Immature natural killer cell (primary cell): ENCODE data around the gene CTSZ. TPM values are rescaled to one million over a fixed set of nuclear protein-coding genes. Genes with fewer than 3 reads are reported as not detected.
"Not testable (repeated sequence)": the region's sequence is repeated elsewhere in the genome, so short reads cannot be mapped to it uniquely, and the experiment has no call there.

Experiments used
- DNase-seq, 3 donors: peaks; one replicate each; pipeline ENCODE4 v3.0.0; 2022; ENCODE audit warnings: mixed read lengths in 1 of 3
- H3K27ac Mint-ChIP-seq, 6 donors: one replicate each; pipeline ENCODE4 v1.8.0; 2020; ENCODE audit warnings: mixed read lengths in 6 of 6, mild to moderate bottlenecking in 5 of 6, inconsistent platforms in 4 of 6, moderate library complexity in 3 of 6
- H3K27me3 Mint-ChIP-seq, 3 donors: one replicate each; pipeline ENCODE4 v1.8.0; 2020 to 2021; ENCODE audit warnings: low read depth in 3 of 3, mild to moderate bottlenecking in 3 of 3, mixed read lengths in 3 of 3, moderate library complexity in 3 of 3, inconsistent platforms in 1 of 3
- H3K36me3 Mint-ChIP-seq, 3 donors: one replicate each; pipeline ENCODE4 v1.8.0; 2020; ENCODE audit warnings: mixed read lengths in 3 of 3, inconsistent platforms in 2 of 3, mild to moderate bottlenecking in 2 of 3
- H3K4me1 Mint-ChIP-seq, 2 donors: one replicate each; pipeline ENCODE4 v1.8.0; 2020; ENCODE audit warnings: inconsistent platforms in 2 of 2, mild to moderate bottlenecking in 2 of 2, mixed read lengths in 2 of 2, moderate library complexity in 1 of 2
- H3K4me3 Mint-ChIP-seq, 5 donors: one replicate each; pipeline ENCODE4 v1.8.0; 2020; ENCODE audit warnings: mild to moderate bottlenecking in 5 of 5, mixed read lengths in 5 of 5, inconsistent platforms in 3 of 5, moderate library complexity in 3 of 5
- H3K9me3 Mint-ChIP-seq, 6 donors: one replicate each; pipeline ENCODE4 v1.8.0; 2020; ENCODE audit warnings: mild to moderate bottlenecking in 6 of 6, mixed read lengths in 6 of 6, inconsistent platforms in 4 of 6, moderate library complexity in 3 of 6
- polyA plus RNA-seq, 3 donors: library from polyadenylated mRNA; unstranded; fragments of 300-500 nt; fragmentation: Illumina TruSeq; gene quantifications; one replicate each; pipeline ENCODE4 v1.2.3, GENCODE V29; 2021

The CTSZ gene
- polyA plus RNA-seq, 3 donors from 2014 or later = 2.6 to 10.5 (median 5.8) TPM

- DNase-seq, H3K27me3 Mint-ChIP-seq, H3K9me3 Mint-ChIP-seq: not testable (repeated sequence)
- peak overlapping the region in 5 of 6 donors; percentile 36 to 80 (median 42) for H3K27ac Mint-ChIP-seq
- peaks cover 38 to 48% of the 10 kb centered on the region in 2 donors for H3K4me1 Mint-ChIP-seq
- peaks cover 0 to 17% (median 13%) of the 10 kb centered on the region in 3 donors for H3K36me3 Mint-ChIP-seq
- peak overlapping the region; percentile 72 to 91 (median 83) for H3K4me3 Mint-ChIP-seq
Observed at GRCh38 chr20:59041487-59041886, 34.4 kb upstream of the CTSZ start.

DNA sequence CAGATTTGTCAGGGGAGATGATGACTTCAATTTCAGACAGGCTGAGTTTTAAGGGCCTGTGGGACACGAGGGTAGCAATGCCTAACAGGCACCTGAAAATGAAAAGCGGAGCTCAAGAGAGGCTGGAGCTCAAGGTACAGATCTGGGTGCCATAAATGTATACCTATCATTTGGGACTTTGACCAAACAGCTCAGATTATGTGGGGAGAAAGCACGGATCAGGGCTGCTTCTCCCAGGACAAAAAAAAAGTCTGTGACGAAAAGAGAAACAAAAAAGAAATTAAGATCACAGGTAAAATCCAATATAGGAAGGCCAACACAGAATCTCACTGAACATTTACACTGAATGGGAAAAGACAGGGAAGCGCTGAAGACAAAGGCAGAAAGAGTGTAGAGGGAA, 33.6 kb upstream of the CTSZ start:
- H3K36me3 Mint-ChIP-seq = peaks cover 3 to 18% (median 18%) of the 10 kb centered on the region in 3 donors
- H3K4me1 Mint-ChIP-seq = peaks cover 38 to 48% of the 10 kb centered on the region in 2 donors
- H3K27ac Mint-ChIP-seq = peak overlapping the region; percentile 1 to 82 (median 62)
- H3K9me3 Mint-ChIP-seq = no peaks in the 10 kb centered on the region
- H3K4me3 Mint-ChIP-seq = peak overlapping the region; percentile 72 to 91 (median 83)
- no peak for DNase-seq
- H3K27me3 Mint-ChIP-seq = peaks cover 0 to 3% (median 3%) of the 10 kb centered on the region in 3 donors

- peaks cover 0 to 5% (median 4%) of the 10 kb centered on the region in 3 donors for H3K27me3 Mint-ChIP-seq
- H3K9me3 Mint-ChIP-seq = no peaks in the 10 kb centered on the region
- no peak overlapping the region for H3K4me3 Mint-ChIP-seq
- peak overlapping the region in 3 of 6 donors; percentile 30 to 40 (median 31) for H3K27ac Mint-ChIP-seq
- peaks cover 7 to 26% (median 23%) of the 10 kb centered on the region in 3 donors for H3K36me3 Mint-ChIP-seq
- DNase-seq = no peak
- peaks cover 38 to 48% of the 10 kb centered on the region in 2 donors for H3K4me1 Mint-ChIP-seq
Observed at GRCh38 chr20:59039233-59039632, 32.2 kb upstream of the CTSZ start.

DNA sequence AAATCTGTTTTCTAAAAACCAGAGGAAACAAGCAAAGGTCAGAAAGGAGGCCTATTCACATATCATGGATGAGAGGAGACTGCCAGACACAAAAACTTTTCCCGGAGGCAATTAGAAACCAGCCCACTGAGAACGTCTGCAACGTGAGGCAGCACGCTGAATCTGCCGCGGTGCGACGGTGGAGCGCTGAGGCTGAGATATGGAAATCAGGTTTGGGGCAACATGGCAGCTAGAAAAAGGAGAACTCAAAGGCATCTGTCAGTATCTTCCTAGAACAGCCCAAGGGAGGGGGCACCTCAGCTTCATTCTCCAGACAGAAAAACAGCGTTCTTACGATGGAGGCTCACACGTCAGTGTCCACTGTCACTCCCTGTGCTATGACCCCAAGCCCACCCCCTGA, 30.3 kb upstream of the CTSZ start:
- no peaks in the 10 kb centered on the region for H3K9me3 Mint-ChIP-seq
- peaks cover 2 to 4% (median 4%) of the 10 kb centered on the region in 3 donors for H3K27me3 Mint-ChIP-seq
- H3K4me3 Mint-ChIP-seq = no peak overlapping the region
- H3K4me1 Mint-ChIP-seq = peaks cover 32 to 43% of the 10 kb centered on the region in 2 donors
- DNase-seq = no peak
- peaks cover 7 to 26% (median 23%) of the 10 kb centered on the region in 3 donors for H3K36me3 Mint-ChIP-seq
- peak overlapping the region in 1 of 6 donors; percentile 45 for H3K27ac Mint-ChIP-seq

DNA sequence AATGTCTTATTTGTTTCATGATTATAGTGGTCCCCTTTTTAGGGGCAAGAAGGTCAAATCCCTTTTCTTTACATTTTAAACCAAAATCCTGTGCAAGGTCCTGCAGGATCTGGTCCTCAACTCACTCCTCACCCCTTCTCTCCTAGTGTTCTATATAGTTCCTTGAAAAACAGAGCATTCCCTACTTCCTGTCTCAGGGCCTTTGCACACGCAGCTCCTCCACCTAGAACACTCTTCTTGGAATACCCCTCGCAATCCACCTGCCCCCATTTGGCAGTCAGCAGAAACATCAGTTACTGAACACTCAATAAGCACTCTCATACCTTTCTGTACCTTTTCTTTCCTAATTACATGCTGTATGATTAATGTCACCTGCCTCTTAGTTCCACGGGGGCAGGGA, 28.3 kb upstream of the CTSZ start:
- peaks cover 7 to 30% (median 19%) of the 10 kb centered on the region in 3 donors for H3K36me3 Mint-ChIP-seq
- no peak for DNase-seq
- no peaks in the 10 kb centered on the region for H3K9me3 Mint-ChIP-seq
- peaks cover 34 to 44% of the 10 kb centered on the region in 2 donors for H3K4me1 Mint-ChIP-seq
- H3K27ac Mint-ChIP-seq = peak overlapping the region in 2 of 6 donors; percentile 28 to 76
- H3K27me3 Mint-ChIP-seq = peaks cover 6 to 7% (median 6%) of the 10 kb centered on the region in 3 donors
- peak overlapping the region in 1 of 5 donors; percentile 39 for H3K4me3 Mint-ChIP-seq

DNA sequence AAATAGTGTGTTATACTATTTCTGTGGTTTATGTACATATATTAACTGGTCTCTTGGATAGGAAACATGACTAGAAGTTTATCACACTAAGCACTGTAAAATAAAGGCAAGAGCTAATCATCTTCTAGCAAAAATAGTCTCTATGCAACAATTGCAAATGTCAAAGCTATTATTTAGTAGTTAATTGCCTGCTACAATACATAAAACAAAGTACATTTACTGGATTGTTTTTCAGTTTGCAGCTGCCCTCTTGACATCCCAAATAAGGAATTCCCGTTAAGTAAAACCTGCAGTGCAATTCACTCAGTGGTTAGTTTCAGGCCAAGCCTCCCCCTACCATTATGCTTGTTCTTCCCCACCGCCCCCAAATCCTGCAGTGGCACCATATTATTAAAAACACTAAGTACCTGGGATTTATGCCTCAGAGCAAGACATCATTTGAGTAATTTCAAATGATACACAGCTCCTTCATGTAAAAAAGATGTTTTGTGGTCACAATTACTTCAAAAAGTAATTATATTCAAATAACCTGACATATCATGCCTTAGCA, 26.6 kb upstream of the CTSZ start:
- H3K27ac Mint-ChIP-seq = peak overlapping the region in 3 of 6 donors; percentile 8 to 72 (median 35)
- no peaks in the 10 kb centered on the region for H3K9me3 Mint-ChIP-seq
- H3K27me3 Mint-ChIP-seq = peaks cover 6 to 7% (median 6%) of the 10 kb centered on the region in 3 donors
- H3K4me1 Mint-ChIP-seq = peaks cover 39 to 44% of the 10 kb centered on the region in 2 donors
- H3K36me3 Mint-ChIP-seq = peaks cover 14 to 45% (median 22%) of the 10 kb centered on the region in 3 donors
- no peak for DNase-seq
- peak overlapping the region in 4 of 5 donors; percentile 8 to 65 (median 38) for H3K4me3 Mint-ChIP-seq

GRCh38 chr20:59033093-59033492, 26.0 kb upstream of the CTSZ start:
- H3K36me3 Mint-ChIP-seq = peaks cover 14 to 48% (median 25%) of the 10 kb centered on the region in 3 donors
- DNase-seq = no peak
- peak overlapping the region; percentile 83 to 96 (median 90) for H3K4me3 Mint-ChIP-seq

DNA sequence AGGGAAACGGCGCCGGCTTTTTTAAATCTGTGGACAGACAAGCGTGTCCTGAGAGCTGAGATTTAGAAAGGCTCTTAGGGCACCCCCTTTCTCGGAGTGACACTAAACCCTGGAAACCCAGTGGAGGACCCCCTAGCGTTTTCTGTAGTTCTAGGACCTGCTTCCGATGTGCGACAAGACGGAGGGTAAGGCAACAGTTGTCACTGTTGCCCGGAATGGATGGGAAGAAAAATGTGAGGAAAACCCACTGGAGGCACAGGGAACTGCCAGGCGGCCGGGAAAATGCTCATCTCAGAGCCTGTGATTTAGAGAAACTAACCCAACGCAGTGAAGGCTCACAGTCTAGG, 25.6 kb upstream of the CTSZ start:
- Mint-ChIP-seq H3K27me3 (peaks cover 6 to 7% (median 6%) of the 10 kb centered on the region in 3 donors), H3K4me1 (peaks cover 46 to 51% of the 10 kb centered on the region in 2 donors), H3K36me3 (peaks cover 14 to 45% (median 25%) of the 10 kb centered on the region in 3 donors), H3K9me3 (no peaks in the 10 kb centered on the region), H3K4me3 (peak overlapping the region; percentile 83 to 96 (median 90)), H3K27ac (peak overlapping the region; percentile 90 to 97 (median 94))
- no peak for DNase-seq

More at GRCh38 chr20:59033093-59033492, 26.0 kb upstream of the CTSZ start:
- Mint-ChIP-seq H3K27me3 (peaks cover 6 to 7% (median 6%) of the 10 kb centered on the region in 3 donors), H3K4me1 (peaks cover 44 to 47% of the 10 kb centered on the region in 2 donors), H3K27ac (peak overlapping the region; percentile 90 to 97 (median 94)), H3K9me3 (no peaks in the 10 kb centered on the region)

- Mint-ChIP-seq H3K27ac (peak within 1 kb of the TSS; percentile 90 to 97 (median 95)), H3K27me3 (peaks cover 6 to 7% (median 6%) of the 10 kb centered on the region in 3 donors), H3K4me3 (peak within 1 kb of the TSS; percentile 93 to 96 (median 95)), H3K36me3 (peaks cover 16 to 40% (median 26%) of the 10 kb centered on the region in 3 donors), H3K9me3 (no peaks in the 10 kb centered on the region), H3K4me1 (peaks cover 52 to 56% of the 10 kb centered on the region in 2 donors)
- peak; percentile 98 for DNase-seq
Observed at GRCh38 chr20:59032023-59032712, 25.1 kb upstream of the CTSZ start, which contains the start of gene ATP5F1E. ATP5F1E (minus strand) TSS chr20:59032335; CDS start chr20:59032251, 84 bp downstream.

DNA sequence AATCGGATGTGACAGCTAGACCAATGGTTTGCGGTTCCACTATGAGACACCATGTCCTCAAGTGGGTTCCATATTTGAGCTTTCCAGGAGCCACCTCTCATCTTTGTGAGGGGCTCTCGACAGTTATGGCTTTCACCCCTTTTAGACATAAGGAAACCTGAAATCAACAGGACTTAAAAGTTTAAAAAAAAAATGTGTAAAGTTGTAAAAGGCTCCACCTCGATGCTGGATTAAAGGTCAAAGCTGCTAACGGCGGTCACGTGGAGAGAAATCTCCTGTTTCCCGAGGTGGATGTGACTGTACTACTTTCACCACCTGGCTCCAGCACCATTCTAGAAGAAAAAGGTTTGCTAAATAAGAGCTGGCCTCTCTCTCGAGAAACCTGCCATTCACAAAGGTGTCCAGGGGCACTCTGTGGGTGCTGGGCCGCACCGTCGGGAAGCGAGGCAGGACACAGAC, 24.5 kb upstream of the CTSZ start:
- H3K4me1 Mint-ChIP-seq = peaks cover 57 to 62% of the 10 kb centered on the region in 2 donors
- peak overlapping the region; percentile 90 to 95 (median 94) for H3K27ac Mint-ChIP-seq
- H3K36me3 Mint-ChIP-seq = peaks cover 18 to 35% (median 26%) of the 10 kb centered on the region in 3 donors

DNA sequence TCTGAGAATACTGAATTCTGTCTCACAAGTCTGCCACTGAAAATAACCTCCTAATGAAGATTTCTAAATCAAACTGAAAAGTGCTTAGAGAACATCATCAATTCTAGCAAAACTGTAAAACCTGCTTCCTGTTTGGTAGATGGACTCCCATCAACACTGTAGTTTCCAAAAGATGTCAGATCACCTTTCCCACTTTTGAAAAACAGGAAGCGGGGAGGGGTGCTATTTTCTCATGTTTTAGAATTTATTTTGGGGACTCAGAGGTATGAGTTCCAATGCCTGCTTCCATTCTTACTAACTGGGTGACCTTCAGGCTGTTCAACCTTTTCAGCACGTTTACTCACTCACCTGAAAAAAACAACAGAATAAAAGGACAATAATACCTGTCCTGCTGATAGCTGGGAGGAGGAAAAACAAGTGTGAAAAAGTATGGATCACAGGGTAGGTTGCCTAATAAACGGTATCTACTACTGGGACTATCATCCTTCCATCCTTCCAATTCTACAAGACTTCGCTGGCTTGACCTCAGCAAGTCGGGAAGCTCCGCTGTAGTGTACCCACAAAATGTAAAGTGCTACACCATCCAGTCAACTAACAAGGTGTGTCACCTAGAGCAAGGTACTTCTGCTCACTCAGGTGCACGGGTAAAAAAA, 24.0 kb upstream of the CTSZ start:
- Mint-ChIP-seq H3K9me3 (no peaks in the 10 kb centered on the region), H3K27ac (peak overlapping the region; percentile 80 to 95 (median 92)), H3K36me3 (peaks cover 18 to 33% (median 27%) of the 10 kb centered on the region in 3 donors), H3K4me1 (peaks cover 62 to 68% of the 10 kb centered on the region in 2 donors), H3K27me3 (peaks cover 6 to 7% (median 6%) of the 10 kb centered on the region in 3 donors), H3K4me3 (peak overlapping the region; percentile 93 to 96 (median 95))
- DNase-seq = no peak

More for the DNA sequence above, 24.5 kb upstream of the CTSZ start:
- DNase-seq = no peak
- Mint-ChIP-seq H3K9me3 (no peaks in the 10 kb centered on the region), H3K4me3 (peak overlapping the region; percentile 93 to 96 (median 95)), H3K27me3 (peaks cover 6 to 7% (median 6%) of the 10 kb centered on the region in 3 donors)

DNA sequence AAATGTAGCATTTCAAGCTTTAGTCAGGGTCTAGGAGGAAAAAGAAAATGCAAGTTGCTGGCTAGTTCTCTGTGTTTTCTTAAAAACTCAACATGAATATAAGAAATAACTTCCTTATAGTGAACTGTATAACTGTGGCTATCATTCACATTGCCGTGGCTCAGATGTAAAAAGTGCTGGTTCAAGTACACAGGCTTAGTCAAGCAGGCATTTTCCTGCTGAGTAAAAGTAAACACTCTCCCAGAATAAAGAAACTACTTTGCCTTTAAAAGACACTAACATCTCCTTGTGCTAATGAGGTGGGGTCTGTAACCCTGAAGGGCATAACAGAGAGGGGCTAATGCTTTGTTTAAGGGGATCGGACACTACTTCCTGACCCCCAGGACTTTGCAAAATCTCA, 21.8 kb upstream of the CTSZ start:
- Mint-ChIP-seq H3K9me3 (no peaks in the 10 kb centered on the region), H3K4me1 (peaks cover 68 to 82% of the 10 kb centered on the region in 2 donors), H3K27me3 (peaks cover 5 to 6% (median 5%) of the 10 kb centered on the region in 3 donors), H3K27ac (peak overlapping the region in 5 of 6 donors; percentile 11 to 71 (median 51)), H3K4me3 (peak overlapping the region; percentile 15 to 96 (median 33)), H3K36me3 (peaks cover 14 to 30% (median 27%) of the 10 kb centered on the region in 3 donors)
- DNase-seq = no peak

DNA sequence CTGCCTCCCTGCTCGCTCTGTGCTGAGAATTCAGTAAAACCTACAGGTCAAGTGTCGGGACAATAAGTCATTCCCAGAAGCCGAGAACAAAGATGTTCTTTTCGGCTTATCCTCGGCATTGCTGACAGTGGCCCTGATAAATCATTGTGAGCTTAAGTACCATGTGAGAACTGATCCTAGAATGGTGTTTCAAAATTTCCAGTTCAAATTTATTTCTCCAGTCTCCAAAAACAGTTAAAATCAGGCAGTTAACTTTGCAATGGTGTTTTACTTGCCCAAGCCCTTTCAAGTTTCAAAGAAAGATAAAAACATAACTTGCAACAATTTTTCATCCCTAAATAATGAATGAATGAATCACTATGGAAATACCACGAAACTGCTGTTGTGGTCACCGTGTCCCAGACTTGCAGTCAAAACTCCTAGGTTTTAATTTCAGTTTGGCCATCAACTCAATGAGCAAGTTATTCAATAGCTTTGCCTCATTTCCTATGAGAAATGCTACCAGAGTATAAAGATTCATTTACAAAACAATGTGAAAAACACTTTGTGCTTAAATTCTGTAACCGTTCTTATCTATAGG, 20.8 kb upstream of the CTSZ start:
- no peak for DNase-seq
- Mint-ChIP-seq H3K9me3 (no peaks in the 10 kb centered on the region), H3K4me1 (peaks cover 67 to 78% of the 10 kb centered on the region in 2 donors), H3K4me3 (no peak overlapping the region), H3K27me3 (peaks cover 4 to 5% (median 5%) of the 10 kb centered on the region in 3 donors), H3K27ac (peak overlapping the region in 1 of 6 donors; percentile 35), H3K36me3 (peaks cover 15 to 31% (median 27%) of the 10 kb centered on the region in 3 donors)
